Activated T-helper 17 cell treated with anti-CD3 and anti-CD28 coated beads, Interleukin-2, amount 50 U/mL, for 72 hours (primary cell): Measurements from ENCODE around the gene OR2AE1. TPM values are rescaled to one million over a fixed set of nuclear protein-coding genes. Genes with fewer than 3 reads are reported as not detected.

ENCODE experiments used
- ATAC-seq: fragments of 150-1000 bp; cut with Tn5 transposase; replicated peaks from 2 replicates; pipeline ENCODE4 v1.10.0; 2021; ENCODE audit warnings: mild to moderate bottlenecking, moderate library complexity
- H3K27ac Mint-ChIP-seq: one replicate; pipeline ENCODE4 v1.8.0; 2022; ENCODE audit warnings: mixed read lengths
- H3K27me3 Mint-ChIP-seq: one replicate; pipeline ENCODE4 v1.8.0; 2022; ENCODE audit warnings: mixed read lengths
- H3K36me3 Mint-ChIP-seq: one replicate; pipeline ENCODE4 v1.8.0; 2022; ENCODE audit warnings: low read depth, mild to moderate bottlenecking, mixed read lengths
- H3K4me1 Mint-ChIP-seq: one replicate; pipeline ENCODE4 v1.8.0; 2022; ENCODE audit warnings: mixed read lengths
- H3K4me3 Mint-ChIP-seq: one replicate; pipeline ENCODE4 v1.8.0; 2022; ENCODE audit warnings: mild to moderate bottlenecking, mixed read lengths
- H3K9me3 Mint-ChIP-seq: one replicate; pipeline ENCODE4 v1.8.0; 2022; ENCODE audit warnings: mixed read lengths
- total RNA-seq, 2 donors: library from RNA; stranded (reverse); gene quantifications; one replicate each; pipeline ENCODE4 v1.2.3, GENCODE V29; 2022

Gene OR2AE1
- total RNA-seq, result under 1 TPM; 0.39 to 0.82 TPM

- Mint-ChIP-seq H3K36me3 (no peaks in the 10 kb centered on the region), H3K4me3 (no peak within 1 kb of the TSS), H3K27me3 (no peaks in the 10 kb centered on the region), H3K4me1 (no peaks in the 10 kb centered on the region), H3K9me3 (no peaks in the 10 kb centered on the region), H3K27ac (no peak within 1 kb of the TSS)
- ATAC-seq, result no peak
Observed at GRCh38 chr7:99876933-99877332, at the start of gene OR2AE1. Gene OR2AE1 (minus strand): TSS chr7:99877033. CDS start chr7:99877033, 0 bp downstream.

GRCh38 chr7:99926321-99926720, 49.5 kb upstream of the OR2AE1 start:
- Mint-ChIP-seq H3K4me3 (no peak overlapping the region), H3K9me3 (no peaks in the 10 kb centered on the region), H3K27ac (no peak overlapping the region), H3K27me3 (peaks cover 13% of the 10 kb centered on the region), H3K4me1 (peaks cover 13% of the 10 kb centered on the region), H3K36me3 (peaks cover 6% of the 10 kb centered on the region)
- ATAC-seq, result no peak

GRCh38 chr7:99923200-99923599, 46.4 kb upstream of the OR2AE1 start:
- no peaks in the 10 kb centered on the region for H3K4me1 Mint-ChIP-seq
- no peaks in the 10 kb centered on the region for H3K9me3 Mint-ChIP-seq
- peaks cover 27% of the 10 kb centered on the region for H3K36me3 Mint-ChIP-seq
- ATAC-seq, result no peak
- peaks cover 13% of the 10 kb centered on the region for H3K27me3 Mint-ChIP-seq
- H3K4me3 Mint-ChIP-seq, result no peak overlapping the region
- no peak overlapping the region for H3K27ac Mint-ChIP-seq

GRCh38 chr7:99920149-99920548, 43.3 kb upstream of the OR2AE1 start:
- Mint-ChIP-seq H3K27me3 (no peaks in the 10 kb centered on the region), H3K27ac (peak overlapping the region; percentile 99), H3K9me3 (no peaks in the 10 kb centered on the region), H3K36me3 (peaks cover 58% of the 10 kb centered on the region), H3K4me1 (peaks cover 18% of the 10 kb centered on the region), H3K4me3 (peak overlapping the region; percentile 98)
- no peak for ATAC-seq

GRCh38 chr7:99919814-99920112, 42.9 kb upstream of the OR2AE1 start:
- Mint-ChIP-seq H3K27ac (peak overlapping the region; percentile 99), H3K9me3 (no peaks in the 10 kb centered on the region), H3K4me3 (peak overlapping the region; percentile 98), H3K27me3 (no peaks in the 10 kb centered on the region), H3K36me3 (peaks cover 61% of the 10 kb centered on the region), H3K4me1 (peaks cover 22% of the 10 kb centered on the region)
- ATAC-seq, result no peak

- Mint-ChIP-seq H3K27ac (peak within 1 kb of the TSS; percentile 99), H3K27me3 (no peaks in the 10 kb centered on the region), H3K36me3 (peaks cover 67% of the 10 kb centered on the region), H3K9me3 (no peaks in the 10 kb centered on the region), H3K4me1 (peaks cover 28% of the 10 kb centered on the region), H3K4me3 (peak within 1 kb of the TSS; percentile 98)
- peak; percentile 100 for ATAC-seq
Observed at GRCh38 chr7:99918959-99919813, 42.4 kb upstream of the OR2AE1 start, which contains the start of gene TRIM4. Gene TRIM4 (minus strand): TSS chr7:99919530. CDS start chr7:99919401, 129 bp downstream.

GRCh38 chr7:99910976-99911375, 34.1 kb upstream of the OR2AE1 start:
- Mint-ChIP-seq H3K4me3 (no peak overlapping the region), H3K27ac (no peak overlapping the region), H3K27me3 (no peaks in the 10 kb centered on the region)

GRCh38 chr7:99901581-99901980, 24.7 kb upstream of the OR2AE1 start:
- H3K4me1 Mint-ChIP-seq, result peaks cover 8% of the 10 kb centered on the region
- H3K9me3 Mint-ChIP-seq, result no peaks in the 10 kb centered on the region
- no peaks in the 10 kb centered on the region for H3K27me3 Mint-ChIP-seq
- no peak for ATAC-seq
- peaks cover 73% of the 10 kb centered on the region for H3K36me3 Mint-ChIP-seq
- no peak overlapping the region for H3K27ac Mint-ChIP-seq
- H3K4me3 Mint-ChIP-seq, result no peak overlapping the region

More at GRCh38 chr7:99910976-99911375, 34.1 kb upstream of the OR2AE1 start:
- H3K9me3 Mint-ChIP-seq, result no peaks in the 10 kb centered on the region
- ATAC-seq, result no peak
- peaks cover 32% of the 10 kb centered on the region for H3K4me1 Mint-ChIP-seq
- peaks cover 87% of the 10 kb centered on the region for H3K36me3 Mint-ChIP-seq

GRCh38 chr7:99899830-99900519, 23.1 kb upstream of the OR2AE1 start:
- no peaks in the 10 kb centered on the region for H3K9me3 Mint-ChIP-seq
- H3K27ac Mint-ChIP-seq, result no peak overlapping the region
- peaks cover 8% of the 10 kb centered on the region for H3K4me1 Mint-ChIP-seq
- H3K4me3 Mint-ChIP-seq, result no peak overlapping the region
- peaks cover 57% of the 10 kb centered on the region for H3K36me3 Mint-ChIP-seq
- no peaks in the 10 kb centered on the region for H3K27me3 Mint-ChIP-seq
- no peak for ATAC-seq

GRCh38 chr7:99898836-99899235, 22.0 kb upstream of the OR2AE1 start:
- H3K27me3 Mint-ChIP-seq, result no peaks in the 10 kb centered on the region
- H3K9me3 Mint-ChIP-seq, result no peaks in the 10 kb centered on the region
- no peak overlapping the region for H3K4me3 Mint-ChIP-seq
- ATAC-seq, result no peak
- H3K27ac Mint-ChIP-seq, result no peak overlapping the region
- H3K4me1 Mint-ChIP-seq, result peaks cover 8% of the 10 kb centered on the region
- peaks cover 46% of the 10 kb centered on the region for H3K36me3 Mint-ChIP-seq

- Mint-ChIP-seq H3K4me1 (peaks cover 8% of the 10 kb centered on the region), H3K4me3 (no peak overlapping the region), H3K27me3 (no peaks in the 10 kb centered on the region), H3K36me3 (peaks cover 46% of the 10 kb centered on the region), H3K27ac (peak overlapping the region; percentile 67), H3K9me3 (no peaks in the 10 kb centered on the region)
- peak; percentile 12 for ATAC-seq
Observed at GRCh38 chr7:99898023-99898357, 21.2 kb upstream of the OR2AE1 start.

GRCh38 chr7:99897322-99898022, 20.6 kb upstream of the OR2AE1 start:
- no peak overlapping the region for H3K4me3 Mint-ChIP-seq
- peaks cover 5% of the 10 kb centered on the region for H3K4me1 Mint-ChIP-seq
- H3K27me3 Mint-ChIP-seq, result no peaks in the 10 kb centered on the region
- peak overlapping the region; percentile 67 for H3K27ac Mint-ChIP-seq
- H3K9me3 Mint-ChIP-seq, result no peaks in the 10 kb centered on the region
- peak; percentile 45 for ATAC-seq
- peaks cover 46% of the 10 kb centered on the region for H3K36me3 Mint-ChIP-seq

- Mint-ChIP-seq H3K4me1 (peaks cover 3% of the 10 kb centered on the region), H3K9me3 (no peaks in the 10 kb centered on the region), H3K36me3 (peaks cover 46% of the 10 kb centered on the region), H3K4me3 (no peak overlapping the region), H3K27ac (no peak overlapping the region), H3K27me3 (no peaks in the 10 kb centered on the region)
- ATAC-seq, result no peak
Observed at GRCh38 chr7:99894738-99895137, 17.9 kb upstream of the OR2AE1 start.

- no peaks in the 10 kb centered on the region for H3K9me3 Mint-ChIP-seq
- no peak overlapping the region for H3K27ac Mint-ChIP-seq
- no peak for ATAC-seq
- H3K4me1 Mint-ChIP-seq, result peaks cover 3% of the 10 kb centered on the region
- H3K36me3 Mint-ChIP-seq, result peaks cover 42% of the 10 kb centered on the region
- H3K4me3 Mint-ChIP-seq, result no peak overlapping the region
- no peaks in the 10 kb centered on the region for H3K27me3 Mint-ChIP-seq
Observed at GRCh38 chr7:99893280-99893679, 16.4 kb upstream of the OR2AE1 start.
